Measurements from ENCODE around the gene USP17L13.
"Not testable (repeated sequence)": the region's sequence is repeated elsewhere in the genome, so short reads cannot be mapped to it uniquely, and the experiment has no call there.

GRCh38 chr4:9214701-9215100 lies 10.0 kb upstream of the USP17L13 start:
- not testable (repeated sequence) for TF ChIP-seq CTCF, POLR2AphosphoS5 (IDR thresholded peaks at IDR 0.05)
